Activated CD8-positive, alpha-beta T cell treated with anti-CD3 and anti-CD28 coated beads, Interleukin-2, amount 10 ng/mL, durations not matched to agents 7 days and 5 days (primary cell): ENCODE results near the gene CD300H. TPM values are rescaled to one million over a fixed set of nuclear protein-coding genes. Genes with fewer than 3 reads are reported as not detected.

Source experiments
- ATAC-seq: fragments of 150-1000 bp; cut with Tn5 transposase; one replicate; pipeline ENCODE4 v1.10.0; 2021; ENCODE audit warnings: moderate library complexity
- CTCF ChIA-PET: fragments of 350-600 bp; sonication (Branson Sonifier 250); formaldehyde crosslinking; loops from one replicate; lab custom pipeline; 2021; ENCODE audit warnings: antibody characterized with exemption; lab: Charles Lee
- POLR2A ChIA-PET: fragments of 350-600 bp; sonication (Branson Sonifier 250); formaldehyde crosslinking; loops from one replicate; lab custom pipeline; 2021; ENCODE audit warnings: antibody characterized with exemption; lab: Charles Lee
- DNase-seq: peaks from one replicate; pipeline ENCODE4 v3.0.0-alpha.2; 2020
- H3K27ac Mint-ChIP-seq: one replicate; pipeline ENCODE4 v1.8.0; 2021; ENCODE audit warnings: mild to moderate bottlenecking, mixed read lengths
- H3K27me3 Mint-ChIP-seq: one replicate; pipeline ENCODE4 v1.8.0; 2021; ENCODE audit warnings: low read depth, mixed read lengths
- H3K36me3 Mint-ChIP-seq: one replicate; pipeline ENCODE4 v1.8.0; 2021; ENCODE audit warnings: low read depth, mixed read lengths
- H3K4me1 Mint-ChIP-seq: one replicate; pipeline ENCODE4 v1.8.0; 2021; ENCODE audit warnings: low read depth, mixed read lengths
- H3K4me3 Mint-ChIP-seq: one replicate; pipeline ENCODE4 v1.8.0; 2021; ENCODE audit warnings: mild to moderate bottlenecking, mixed read lengths
- H3K9me3 Mint-ChIP-seq: one replicate; pipeline ENCODE4 v1.8.0; 2022; ENCODE audit warnings: mixed read lengths; ENCODE audit not compliant: insufficient read depth
- total RNA-seq, 2 experiments: library from RNA; stranded (reverse); gene quantifications; one replicate each; pipeline ENCODE4 v1.2.3, GENCODE V29; 2021

CD300H gene
- total RNA-seq, 2 experiments from 2014 or later = not detected

- Mint-ChIP-seq H3K36me3 (peaks cover 12% of the 10 kb centered on the region), H3K27me3 (peaks cover 31% of the 10 kb centered on the region), H3K4me3 (no peak overlapping the region), H3K9me3 (no peaks in the 10 kb centered on the region), H3K27ac (no peak overlapping the region), H3K4me1 (peaks cover 5% of the 10 kb centered on the region)
- POLR2A ChIA-PET = interaction anchor here (0.7 kb wide), 1 partner anchor 99 kb away, joined by 5 read pairs; no protein-coding TSS in a partner anchor
- ATAC-seq (no peak), DNase-seq (no peak)
- CTCF ChIA-PET = interaction anchor here (1.1 to 1.2 kb wide), 2 partner anchors 75 to 144 kb away, joined by 4 read pairs; no protein-coding TSS in a partner anchor
Measured at GRCh38 chr17:74512624-74513091, 54.7 kb downstream of the CD300H start.

GRCh38 chr17:74512036-74512435 lies 55.3 kb downstream of the CD300H start:
- Mint-ChIP-seq H3K27ac (no peak overlapping the region), H3K36me3 (peaks cover 12% of the 10 kb centered on the region), H3K4me3 (no peak overlapping the region), H3K4me1 (peaks cover 5% of the 10 kb centered on the region), H3K9me3 (no peaks in the 10 kb centered on the region), H3K27me3 (peaks cover 35% of the 10 kb centered on the region)
- POLR2A ChIA-PET = interaction anchor here (0.7 kb wide), 1 partner anchor 98 kb away, joined by 5 read pairs; no protein-coding TSS in a partner anchor
- CTCF ChIA-PET = interaction anchor here (0.8 to 1.2 kb wide), 3 partner anchors 74 to 144 kb away, joined by 3 to 4 read pairs (median 4); no protein-coding TSS in a partner anchor
- no peak for ATAC-seq
- DNase-seq = no peak

Other genes starting within 250 kb of the CD300H start
- gene KIF19, start 241.3 kb downstream of the CD300H start, total RNA-seq = under 1 TPM; 0.37 TPM
- gene BTBD17, start 205.6 kb downstream of the CD300H start, total RNA-seq = not detected
- gene GPR142, start 200.0 kb downstream of the CD300H start, total RNA-seq = not detected
- gene GPRC5C, start 135.4 kb downstream of the CD300H start, total RNA-seq = under 1 TPM in 1 of 2 experiments, not detected in 1; 0.32 TPM
- gene CD300A, start 100.9 kb downstream of the CD300H start, total RNA-seq = 1 to 10 TPM; 2.1 to 2.8 TPM
- gene CD300LB, start 36.0 kb downstream of the CD300H start, total RNA-seq = not detected
- under 1 TPM; 0.47 to 0.57 TPM for gene CD300C, start 21.4 kb downstream of the CD300H start, total RNA-seq
- not detected for gene CD300LD, start 24.8 kb upstream of the CD300H start, total RNA-seq
- gene CD300E, start 56.2 kb upstream of the CD300H start, total RNA-seq = not detected
- not detected for gene CD300LF, start 145.4 kb upstream of the CD300H start, total RNA-seq
- gene RAB37, start 169.7 kb upstream of the CD300H start, total RNA-seq = 10 to 100 TPM; 19.1 to 19.6 TPM
- 100 to 1,000 TPM; 286 to 296 TPM for gene NHERF1, start 181.1 kb upstream of the CD300H start, total RNA-seq
- gene NAT9, start 208.8 kb upstream of the CD300H start, total RNA-seq = 10 to 100 TPM; 28.3 to 30.7 TPM